HepG2 (cell line): ENCODE data around the gene IHH. TPM values are rescaled to one million over a fixed set of nuclear protein-coding genes. Genes with fewer than 3 reads are reported as not detected.

Experiments used
- AHR ChIP-seq: IDR thresholded peaks from 2 replicates; pipeline ENCODE4 v1.6.1; 2018; ENCODE audit warnings: missing genetic modification reagents, missing compliant biosample characterization
- ARID5B ChIP-seq: IDR thresholded peaks from 2 replicates; pipeline ENCODE4 v1.4.0; 2020; ENCODE audit warnings: mild to moderate bottlenecking, missing genetic modification reagents
- CBX5 ChIP-seq: sonication (generic); formaldehyde crosslinking; IDR thresholded peaks from 2 replicates; pipeline ENCODE4 v1.4.0; 2020; ENCODE audit warnings: missing genetic modification reagents, borderline replicate concordance
- EZH2 ChIP-seq: conservative IDR thresholded peaks from 2 replicates; pipeline ENCODE4 v1.6.1; 2012; ENCODE audit warnings: mild to moderate bottlenecking, low read depth, low read length, moderate library complexity
- FOXP1 ChIP-seq, 2 experiments: fragments of 450-650 bp in 1 of 2; IDR thresholded peaks; 2 replicates each; pipeline ENCODE4 v1.6.1; 2017 to 2018; ENCODE audit warnings: antibody characterized with exemption in 1 of 2
- JUNB ChIP-seq: sonication (generic); formaldehyde crosslinking; IDR thresholded peaks from 2 replicates; pipeline ENCODE4 v1.8.0; 2022; ENCODE audit warnings: missing genetic modification reagents, mild to moderate bottlenecking, borderline replicate concordance
- RERE ChIP-seq: IDR thresholded peaks from 2 replicates; pipeline ENCODE4 v1.6.1; 2016; ENCODE audit warnings: low read depth, missing genetic modification reagents, missing compliant biosample characterization
- RORA ChIP-seq: sonication (generic); formaldehyde crosslinking; IDR thresholded peaks from 2 replicates; pipeline ENCODE4 v1.5.0; 2020; ENCODE audit warnings: mild to moderate bottlenecking, missing genetic modification reagents, moderate library complexity
- TBX2 ChIP-seq: sonication (generic); formaldehyde crosslinking; IDR thresholded peaks from 2 replicates; pipeline ENCODE4 v1.5.0; 2020; ENCODE audit warnings: missing genetic modification reagents, mild to moderate bottlenecking, borderline replicate concordance
- ZBTB38 ChIP-seq: sonication (generic); formaldehyde crosslinking; IDR thresholded peaks from 2 replicates; pipeline ENCODE4 v1.5.1; 2020; ENCODE audit warnings: mild to moderate bottlenecking, missing genetic modification reagents
- ZMYM4 ChIP-seq: sonication (generic); formaldehyde crosslinking; IDR thresholded peaks from 2 replicates; pipeline ENCODE4 v1.8.1; 2023; ENCODE audit warnings: mild to moderate bottlenecking, missing genetic modification reagents
- ZNF253 ChIP-seq: sonication (generic); formaldehyde crosslinking; IDR thresholded peaks from 2 replicates; pipeline ENCODE4 v1.8.0; 2022; ENCODE audit warnings: mild to moderate bottlenecking, missing genetic modification reagents, borderline replicate concordance
- ZNF772 ChIP-seq: sonication (generic); formaldehyde crosslinking; IDR thresholded peaks from 2 replicates; pipeline ENCODE4 v1.5.0; 2020; ENCODE audit warnings: mild to moderate bottlenecking, missing genetic modification reagents
- ZNF788 ChIP-seq: sonication (generic); formaldehyde crosslinking; IDR thresholded peaks from 2 replicates; pipeline ENCODE4 v1.5.0; 2020; ENCODE audit warnings: mild to moderate bottlenecking, missing genetic modification reagents, borderline replicate concordance
- polyA plus RNA-seq, 8 experiments: library from polyadenylated mRNA; depleted of rRNA in 3 of 8; stranded (reverse) in 7 of 8; unstranded in 1 of 8; fragments of >200 nt; fragmentation: Illumina TruSeq in 4 of 8; extraction: Trizol in 4 of 8; gene quantifications; 2 replicates each; pipeline versions ENCODE4 v1.2.1 to v1.2.3, GENCODE V29; 2011 to 2016; ENCODE audit warnings: low read depth in 4 of 8, missing spikeins in 1 of 8, mixed read lengths in 1 of 8; ENCODE audit not compliant: insufficient read depth in 1 of 8
- total RNA-seq, 5 experiments: library from RNA; depleted of rRNA; stranded (reverse); fragments of >200 nt; fragmentation: Illumina TruSeq; extraction: Trizol; gene quantifications; 2 replicates each; pipeline ENCODE4 v1.2.3, GENCODE V29; 2016; ENCODE audit warnings: low read depth in 1 of 5
- TF ChIP-seq, protein P1 (sequence below): sonication (generic); formaldehyde crosslinking; IDR thresholded peaks from 2 replicates; pipeline ENCODE4 v1.4.0; 2020; ENCODE audit warnings: missing genetic modification reagents, borderline replicate concordance

Gene IHH
- total and polyA plus RNA-seq, 2 of the 13 experiments (the other 11 are each of a cell fraction or from before 2014, with no cell fraction given) = 0.42 TPM; not detected in 1

DNA sequence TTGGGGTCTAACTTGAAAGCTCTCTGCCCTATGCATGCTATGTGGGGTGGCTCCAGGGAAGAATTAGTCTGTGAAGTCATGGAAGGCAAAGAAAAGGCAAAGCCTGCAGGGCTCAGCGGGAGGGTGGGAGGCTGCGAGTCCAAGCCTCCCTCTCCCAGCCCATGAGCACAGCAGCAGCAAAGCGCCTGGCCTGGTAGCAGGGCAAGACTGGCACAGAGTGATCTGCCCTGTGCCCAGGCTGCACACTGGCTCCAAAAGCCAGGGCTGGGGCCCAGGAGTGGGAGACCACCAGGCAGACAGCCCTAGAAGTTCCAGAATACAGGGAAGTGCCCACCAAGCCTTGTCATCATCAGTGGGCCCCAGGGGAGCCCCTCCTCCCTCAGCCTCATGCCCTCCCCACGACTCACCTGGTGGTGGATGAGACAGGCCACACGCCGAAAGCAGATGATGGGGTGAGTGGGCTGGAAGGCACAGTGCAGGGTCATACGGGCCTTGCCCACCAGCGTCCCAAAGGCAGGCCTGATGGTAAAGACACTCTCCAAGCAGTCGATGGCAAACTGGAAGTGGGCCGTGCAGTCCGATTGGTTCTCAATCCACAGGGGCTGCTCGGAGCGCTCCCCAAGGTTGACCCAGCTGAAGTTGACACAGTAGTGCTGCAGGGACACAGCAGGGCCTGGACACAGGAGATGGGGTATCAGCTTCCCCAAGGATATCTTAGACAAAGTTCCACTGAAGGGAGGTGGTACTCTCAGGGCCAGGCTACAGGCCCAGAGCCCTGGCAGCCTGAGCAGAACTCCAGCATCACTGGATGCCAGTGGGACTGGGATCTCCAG lies 31.5 kb downstream of the IHH start (continued):
- no peak for TF ChIP-seq RORA (CRISPR knock-in tag)
- no peak for TF ChIP-seq FOXP1 (IDR thresholded peaks at IDR 0.05)
- TF ChIP-seq FOXP1 (CRISPR knock-in tag; IDR thresholded peaks at IDR 0.05) = no peak
- TF ChIP-seq, protein P1, sequence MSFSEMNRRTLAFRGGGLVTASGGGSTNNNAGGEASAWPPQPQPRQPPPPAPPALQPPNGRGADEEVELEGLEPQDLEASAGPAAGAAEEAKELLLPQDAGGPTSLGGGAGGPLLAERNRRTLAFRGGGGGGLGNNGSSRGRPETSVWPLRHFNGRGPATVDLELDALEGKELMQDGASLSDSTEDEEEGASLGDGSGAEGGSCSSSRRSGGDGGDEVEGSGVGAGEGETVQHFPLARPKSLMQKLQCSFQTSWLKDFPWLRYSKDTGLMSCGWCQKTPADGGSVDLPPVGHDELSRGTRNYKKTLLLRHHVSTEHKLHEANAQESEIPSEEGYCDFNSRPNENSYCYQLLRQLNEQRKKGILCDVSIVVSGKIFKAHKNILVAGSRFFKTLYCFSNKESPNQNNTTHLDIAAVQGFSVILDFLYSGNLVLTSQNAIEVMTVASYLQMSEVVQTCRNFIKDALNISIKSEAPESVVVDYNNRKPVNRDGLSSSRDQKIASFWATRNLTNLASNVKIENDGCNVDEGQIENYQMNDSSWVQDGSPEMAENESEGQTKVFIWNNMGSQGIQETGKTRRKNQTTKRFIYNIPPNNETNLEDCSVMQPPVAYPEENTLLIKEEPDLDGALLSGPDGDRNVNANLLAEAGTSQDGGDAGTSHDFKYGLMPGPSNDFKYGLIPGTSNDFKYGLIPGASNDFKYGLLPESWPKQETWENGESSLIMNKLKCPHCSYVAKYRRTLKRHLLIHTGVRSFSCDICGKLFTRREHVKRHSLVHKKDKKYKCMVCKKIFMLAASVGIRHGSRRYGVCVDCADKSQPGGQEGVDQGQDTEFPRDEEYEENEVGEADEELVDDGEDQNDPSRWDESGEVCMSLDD (CRISPR knock-in tag) = no peak
- no peak for TF ChIP-seq AHR (CRISPR knock-in tag)
- no peak for TF ChIP-seq ZNF253 (CRISPR knock-in tag)
- no peak for TF ChIP-seq EZH2
- 0 out of 2 replicates have a peak, but pooled peaks have one; percentile 41 for TF ChIP-seq TBX2 (CRISPR knock-in tag)
- no peak for TF ChIP-seq ZMYM4
- 0 out of 2 replicates have a peak, but pooled peaks have one; percentile 51 for TF ChIP-seq ZNF788
- no peak for TF ChIP-seq ZBTB38
- TF ChIP-seq ZNF772 (CRISPR knock-in tag) = 0 out of 2 replicates have a peak, but pooled peaks have one; percentile 45
- 0 out of 2 replicates have a peak, but pooled peaks have one; percentile 20 for TF ChIP-seq CBX5
- TF ChIP-seq RERE (CRISPR knock-in tag) = no peak
- no peak for TF ChIP-seq JUNB
- no peak for TF ChIP-seq ARID5B (CRISPR knock-in tag)
